ENCODE results near the gene FAM9B. TPM values are rescaled to one million over a fixed set of nuclear protein-coding genes. Genes with fewer than 3 reads are reported as not detected.

The FAM9B gene
- not detected in 2 replicates for total RNA-seq

DNA sequence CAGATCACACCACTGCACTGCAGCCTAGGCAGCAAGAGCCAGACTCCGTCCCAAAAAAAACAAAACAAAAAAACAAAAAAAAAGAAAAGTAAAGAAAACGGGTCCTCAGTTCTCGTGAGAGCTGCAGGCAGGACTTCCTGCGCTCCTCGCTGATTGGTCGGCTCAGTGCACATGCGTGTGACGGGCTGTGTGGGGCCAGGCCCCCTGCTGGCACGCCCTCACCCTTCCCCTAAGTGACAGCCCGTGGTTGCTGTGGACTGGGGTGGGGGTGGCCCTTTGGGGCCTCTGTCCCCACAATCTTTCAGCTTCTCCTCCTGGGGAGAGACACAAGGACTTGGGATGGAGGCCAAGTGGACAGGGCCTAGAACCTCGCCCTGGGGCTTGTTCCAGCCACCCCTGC, at the start of gene FAM9B:
TSS of gene FAM9B (minus strand) at position 139 of the 400 bp plus-strand sequence. CDS start 1,141 bp downstream, outside the sequence.
- Mint-ChIP-seq H3K4me3 (no peak within 1 kb of the TSS), H3K27me3 (ENCODE audit: insufficient read depth) (peaks cover 2% of the 10 kb centered on the region), H3K36me3 (ENCODE audit: low read depth) (no peaks in the 10 kb centered on the region), H3K27ac (no peak within 1 kb of the TSS), H3K4me1 (ENCODE audit: low read depth) (peaks cover 6% of the 10 kb centered on the region), H3K9me3 (no peaks in the 10 kb centered on the region)
- intact Hi-C loops (cut with micrococcal nuclease), result no loop called here
- DNase-seq (ENCODE audit: low spot score), result no peak

DNA sequence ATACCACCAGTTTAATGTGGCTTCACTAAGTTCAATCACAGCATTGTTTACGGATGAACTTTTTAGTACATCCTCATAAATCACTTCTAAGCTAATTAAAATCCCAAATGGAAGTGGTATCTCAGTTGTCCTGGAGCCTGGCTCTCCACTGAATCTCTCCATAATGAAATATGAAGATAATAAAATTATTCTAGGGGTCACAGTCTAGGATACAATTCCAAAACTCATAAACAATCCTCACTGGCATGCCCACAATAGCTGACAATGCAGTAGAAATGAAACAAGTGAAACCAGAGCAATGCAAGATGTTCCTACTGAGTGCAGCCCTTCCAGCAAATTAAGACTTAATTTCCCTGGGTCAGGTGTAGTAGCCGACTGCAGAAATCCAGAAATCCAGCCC, 47.3 kb upstream of the FAM9B start:
- DNase-seq (ENCODE audit: low spot score), result no peak
- Mint-ChIP-seq H3K36me3 (ENCODE audit: low read depth) (no peaks in the 10 kb centered on the region), H3K27me3 (ENCODE audit: insufficient read depth) (peaks cover 5% of the 10 kb centered on the region), H3K4me3 (no peak overlapping the region), H3K4me1 (ENCODE audit: low read depth) (no peaks in the 10 kb centered on the region), H3K27ac (no peak overlapping the region), H3K9me3 (peaks cover 11% of the 10 kb centered on the region)
- intact Hi-C loops (cut with micrococcal nuclease), result no loop called here

DNA sequence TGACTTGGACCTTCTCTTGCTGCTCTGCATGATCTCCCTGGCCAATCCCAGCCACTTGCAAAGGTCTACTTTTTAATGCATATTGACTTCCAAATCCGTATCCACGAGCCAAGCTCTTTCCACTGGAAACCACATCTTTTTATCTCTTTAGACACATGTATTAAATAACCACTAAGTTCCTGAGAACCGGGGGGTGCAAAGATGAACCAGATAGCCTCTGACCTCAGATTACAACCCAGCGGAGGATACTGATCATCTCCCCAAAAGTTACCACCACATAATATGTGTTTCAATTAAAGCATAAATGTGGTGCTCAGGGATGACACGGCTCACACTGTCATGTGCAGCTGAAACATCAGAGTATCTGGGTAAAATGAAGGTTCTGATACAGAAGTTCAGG, 40.4 kb upstream of the FAM9B start:
- H3K27me3 Mint-ChIP-seq (ENCODE audit: insufficient read depth), result peaks cover 3% of the 10 kb centered on the region
- H3K27ac Mint-ChIP-seq, result no peak overlapping the region
- no peak overlapping the region for H3K4me3 Mint-ChIP-seq
- no peaks in the 10 kb centered on the region for H3K36me3 Mint-ChIP-seq (ENCODE audit: low read depth)
- H3K9me3 Mint-ChIP-seq, result peaks cover 2% of the 10 kb centered on the region
- H3K4me1 Mint-ChIP-seq (ENCODE audit: low read depth), result no peaks in the 10 kb centered on the region
- intact Hi-C loops (cut with micrococcal nuclease), result no loop called here
- no peak for DNase-seq (ENCODE audit: low spot score)

DNA sequence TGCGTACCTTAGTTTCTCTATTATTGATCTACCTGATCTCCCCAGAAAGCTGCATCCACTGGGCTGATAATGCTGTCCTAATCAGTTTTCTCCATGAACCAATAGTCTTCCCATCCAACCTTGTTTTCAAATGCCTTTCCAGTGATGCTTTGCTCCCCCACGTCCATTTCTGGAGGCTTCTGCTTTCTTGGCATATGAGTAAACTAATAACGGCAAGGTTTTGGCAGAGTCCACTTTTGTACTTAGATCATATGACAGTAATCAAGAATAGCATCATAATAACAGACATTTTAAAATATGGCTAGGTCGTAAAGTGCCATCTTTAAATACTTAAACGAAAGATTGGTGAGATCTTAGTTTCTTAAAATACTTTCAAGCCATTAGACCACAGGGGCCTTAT, 38.4 kb upstream of the FAM9B start:
- no peak overlapping the region for H3K4me3 Mint-ChIP-seq
- no peak for DNase-seq (ENCODE audit: low spot score)
- H3K4me1 Mint-ChIP-seq (ENCODE audit: low read depth), result no peaks in the 10 kb centered on the region
- H3K36me3 Mint-ChIP-seq (ENCODE audit: low read depth), result no peaks in the 10 kb centered on the region
- intact Hi-C loops (cut with micrococcal nuclease), result no loop called here
- no peaks in the 10 kb centered on the region for H3K9me3 Mint-ChIP-seq
- H3K27me3 Mint-ChIP-seq (ENCODE audit: insufficient read depth), result peaks cover 6% of the 10 kb centered on the region
- no peak overlapping the region for H3K27ac Mint-ChIP-seq

DNA sequence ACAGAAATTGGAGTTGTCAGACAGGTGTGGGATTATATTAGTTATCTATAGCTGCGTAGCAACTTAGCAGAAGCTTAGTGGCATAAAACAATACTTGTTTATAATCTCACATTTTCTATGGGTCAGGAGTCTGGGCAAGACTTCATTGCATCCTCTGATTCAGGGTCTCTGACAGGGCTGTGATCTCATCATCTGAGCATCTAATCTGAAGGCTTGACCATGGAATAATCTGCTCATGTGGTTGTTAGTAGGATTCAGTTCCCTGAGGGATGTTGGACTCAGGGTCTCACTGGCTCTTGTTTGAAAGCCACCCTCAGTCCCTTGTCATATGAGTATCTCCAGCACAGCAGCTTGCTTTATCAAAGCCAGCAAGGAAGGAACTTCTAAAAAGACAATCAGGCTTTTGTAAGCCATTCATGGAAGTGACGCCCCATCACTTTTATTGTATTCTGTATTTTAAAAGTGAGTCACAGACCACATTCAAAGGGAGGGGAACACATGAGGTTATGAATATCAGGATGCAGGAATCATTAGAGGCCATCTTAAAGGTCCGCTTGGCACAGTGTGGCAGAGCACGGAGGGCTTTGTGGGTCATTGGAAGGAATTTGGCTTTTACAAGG, 37.2 kb upstream of the FAM9B start:
- Mint-ChIP-seq H3K27ac (no peak overlapping the region), H3K27me3 (ENCODE audit: insufficient read depth) (peaks cover 6% of the 10 kb centered on the region), H3K4me1 (ENCODE audit: low read depth) (no peaks in the 10 kb centered on the region), H3K4me3 (no peak overlapping the region), H3K36me3 (ENCODE audit: low read depth) (no peaks in the 10 kb centered on the region), H3K9me3 (no peaks in the 10 kb centered on the region)
- intact Hi-C loops (cut with micrococcal nuclease), result no loop called here
- DNase-seq (ENCODE audit: low spot score), result no peak

DNA sequence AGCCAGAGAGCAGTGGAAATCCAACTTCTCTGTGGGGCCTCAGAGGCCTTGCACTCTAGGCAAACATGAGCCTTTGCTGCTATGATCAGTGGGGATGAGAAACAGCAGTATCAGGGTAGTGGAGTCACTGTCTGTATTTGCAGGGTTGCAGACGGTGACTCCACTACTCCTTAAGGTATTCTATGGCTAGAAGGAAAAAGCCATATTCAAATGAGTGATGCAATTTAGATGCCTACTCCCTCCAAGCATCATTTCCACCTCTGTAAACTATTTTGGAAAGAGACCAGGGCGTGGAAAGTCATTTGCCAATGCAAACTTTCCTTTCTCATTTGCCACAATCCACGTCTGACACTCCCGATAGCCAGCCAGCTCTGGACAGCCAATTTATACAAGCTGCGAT, 35.6 kb upstream of the FAM9B start:
- H3K27ac Mint-ChIP-seq, result no peak overlapping the region
- DNase-seq (ENCODE audit: low spot score), result no peak
- no peak overlapping the region for H3K4me3 Mint-ChIP-seq
- H3K27me3 Mint-ChIP-seq (ENCODE audit: insufficient read depth), result peaks cover 8% of the 10 kb centered on the region
- H3K4me1 Mint-ChIP-seq (ENCODE audit: low read depth), result no peaks in the 10 kb centered on the region
- intact Hi-C loops (cut with micrococcal nuclease), result no loop called here
- H3K36me3 Mint-ChIP-seq (ENCODE audit: low read depth), result no peaks in the 10 kb centered on the region
- no peaks in the 10 kb centered on the region for H3K9me3 Mint-ChIP-seq

DNA sequence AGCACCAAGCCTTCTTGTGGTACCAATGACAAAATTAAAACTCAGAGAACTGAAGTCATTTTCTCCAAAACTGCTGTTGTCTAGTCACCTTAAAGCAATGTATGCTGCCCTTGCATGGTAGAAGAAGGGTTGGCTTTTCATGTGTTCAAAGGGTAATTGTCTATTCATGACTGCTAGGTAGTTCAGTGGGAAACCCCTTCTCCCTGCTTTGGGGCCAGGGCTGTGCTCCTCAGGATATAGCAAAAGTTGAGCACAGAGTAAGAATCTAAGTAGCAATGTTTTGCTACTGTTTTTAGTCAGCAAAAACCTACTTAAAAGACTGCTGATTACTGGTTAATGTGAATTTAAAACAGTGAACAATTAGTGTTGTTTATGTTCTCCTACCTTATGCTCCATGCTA, 30.8 kb upstream of the FAM9B start:
- no peaks in the 10 kb centered on the region for H3K4me1 Mint-ChIP-seq (ENCODE audit: low read depth)

DNA sequence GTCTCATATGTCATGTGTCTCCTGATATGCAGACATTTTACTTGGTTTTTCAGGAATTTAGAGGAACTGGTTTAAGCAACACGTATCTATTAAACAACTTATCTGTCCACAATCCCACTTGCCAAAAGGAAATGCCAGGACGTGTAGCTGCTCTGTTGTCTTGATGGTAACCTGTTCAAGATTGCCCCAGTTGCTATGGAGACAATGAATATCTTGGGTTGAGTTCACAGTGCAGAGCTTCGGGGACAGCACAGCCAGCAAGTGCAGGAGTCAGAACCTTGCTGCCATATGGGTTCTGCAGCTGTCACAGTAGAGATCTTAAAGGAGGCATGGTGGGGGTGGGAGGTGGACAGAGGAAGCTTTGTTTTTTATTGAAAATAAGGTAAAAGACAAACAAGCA, 28.7 kb upstream of the FAM9B start:
- DNase-seq (ENCODE audit: low spot score), result no peak
- Mint-ChIP-seq H3K9me3 (no peaks in the 10 kb centered on the region), H3K36me3 (ENCODE audit: low read depth) (no peaks in the 10 kb centered on the region), H3K27ac (no peak overlapping the region), H3K4me1 (ENCODE audit: low read depth) (no peaks in the 10 kb centered on the region), H3K27me3 (ENCODE audit: insufficient read depth) (peaks cover 7% of the 10 kb centered on the region), H3K4me3 (no peak overlapping the region)
- intact Hi-C loops (cut with micrococcal nuclease), result no loop called here

More for the DNA sequence above, 30.8 kb upstream of the FAM9B start:
- H3K27me3 Mint-ChIP-seq (ENCODE audit: insufficient read depth), result peaks cover 4% of the 10 kb centered on the region
- intact Hi-C loops (cut with micrococcal nuclease), result no loop called here
- H3K9me3 Mint-ChIP-seq, result no peaks in the 10 kb centered on the region
- DNase-seq (ENCODE audit: low spot score), result no peak
- H3K27ac Mint-ChIP-seq, result no peak overlapping the region
- no peaks in the 10 kb centered on the region for H3K36me3 Mint-ChIP-seq (ENCODE audit: low read depth)
- H3K4me3 Mint-ChIP-seq, result no peak overlapping the region

DNA sequence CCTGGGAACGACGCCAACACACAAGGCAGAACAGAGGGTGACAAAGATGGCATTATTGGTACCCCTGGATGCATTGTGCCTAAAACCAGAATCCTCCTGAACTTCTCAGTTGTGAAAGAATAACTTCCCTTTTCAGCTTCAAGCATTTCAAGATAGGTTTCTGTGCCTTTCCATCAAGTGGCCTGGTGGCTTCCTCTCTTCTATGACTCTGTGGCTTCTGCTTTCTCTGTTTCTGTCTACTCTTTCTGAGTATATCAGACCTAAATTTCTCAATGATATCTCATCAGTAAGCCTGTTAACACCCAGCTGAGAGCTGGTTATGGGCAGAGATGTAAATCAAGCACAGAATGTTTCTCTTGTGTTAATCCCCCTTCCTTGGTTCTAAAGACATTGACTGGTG, 21.4 kb upstream of the FAM9B start:
- Mint-ChIP-seq H3K4me1 (ENCODE audit: low read depth) (peaks cover 11% of the 10 kb centered on the region), H3K27me3 (ENCODE audit: insufficient read depth) (peaks cover 5% of the 10 kb centered on the region), H3K36me3 (ENCODE audit: low read depth) (no peaks in the 10 kb centered on the region), H3K4me3 (no peak overlapping the region), H3K27ac (no peak overlapping the region), H3K9me3 (no peaks in the 10 kb centered on the region)
- DNase-seq (ENCODE audit: low spot score), result no peak
- intact Hi-C loops (cut with micrococcal nuclease), result no loop called here

DNA sequence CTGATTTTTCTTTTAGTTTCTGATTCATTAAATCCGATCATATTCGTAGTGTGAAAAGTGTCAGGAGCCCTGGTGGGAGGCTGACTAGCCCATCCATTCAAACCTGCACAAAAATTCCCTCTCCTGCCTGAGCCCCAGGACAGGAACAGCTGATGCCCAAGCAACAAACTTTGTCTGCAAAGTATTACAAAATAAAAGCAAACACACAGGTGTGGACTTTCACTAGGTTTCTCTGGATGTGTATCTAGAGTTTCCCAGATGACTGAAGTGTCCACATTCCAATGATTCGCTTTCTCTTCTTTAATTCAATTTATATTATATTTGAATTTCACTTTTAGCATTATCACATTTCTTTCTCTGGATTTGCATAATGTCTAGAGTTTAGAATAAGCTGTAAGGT, 18.2 kb upstream of the FAM9B start:
- peaks cover 11% of the 10 kb centered on the region for H3K4me1 Mint-ChIP-seq (ENCODE audit: low read depth)
- no peaks in the 10 kb centered on the region for H3K27me3 Mint-ChIP-seq (ENCODE audit: insufficient read depth)
- no peak overlapping the region for H3K27ac Mint-ChIP-seq
- H3K9me3 Mint-ChIP-seq, result no peaks in the 10 kb centered on the region
- H3K4me3 Mint-ChIP-seq, result no peak overlapping the region
- no peaks in the 10 kb centered on the region for H3K36me3 Mint-ChIP-seq (ENCODE audit: low read depth)
- no peak for DNase-seq (ENCODE audit: low spot score)
- intact Hi-C loops (cut with micrococcal nuclease), result no loop called here

DNA sequence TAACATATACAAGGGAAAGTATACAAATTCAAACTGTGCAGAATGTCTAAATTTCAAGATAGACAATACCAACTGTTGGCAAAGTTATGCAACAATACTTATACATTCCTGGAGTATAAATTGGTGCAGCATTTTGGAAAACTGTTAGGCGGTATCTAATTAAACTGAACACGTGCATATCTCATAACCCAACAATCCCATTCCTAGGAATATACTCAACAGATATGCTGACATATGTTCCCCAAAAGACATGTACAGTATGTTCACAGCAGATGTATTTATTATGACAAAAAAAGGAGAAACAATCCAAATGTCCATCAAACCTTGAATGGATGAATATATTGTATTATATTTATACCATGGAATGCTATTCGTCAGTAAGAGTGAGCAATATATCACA, 16.4 kb upstream of the FAM9B start:
- no peak overlapping the region for H3K4me3 Mint-ChIP-seq
- no peak for DNase-seq (ENCODE audit: low spot score)
- H3K27me3 Mint-ChIP-seq (ENCODE audit: insufficient read depth), result no peaks in the 10 kb centered on the region
- no peaks in the 10 kb centered on the region for H3K36me3 Mint-ChIP-seq (ENCODE audit: low read depth)
- H3K9me3 Mint-ChIP-seq, result no peaks in the 10 kb centered on the region
- intact Hi-C loops (cut with micrococcal nuclease), result no loop called here
- no peak overlapping the region for H3K27ac Mint-ChIP-seq
- H3K4me1 Mint-ChIP-seq (ENCODE audit: low read depth), result peaks cover 5% of the 10 kb centered on the region

DNA sequence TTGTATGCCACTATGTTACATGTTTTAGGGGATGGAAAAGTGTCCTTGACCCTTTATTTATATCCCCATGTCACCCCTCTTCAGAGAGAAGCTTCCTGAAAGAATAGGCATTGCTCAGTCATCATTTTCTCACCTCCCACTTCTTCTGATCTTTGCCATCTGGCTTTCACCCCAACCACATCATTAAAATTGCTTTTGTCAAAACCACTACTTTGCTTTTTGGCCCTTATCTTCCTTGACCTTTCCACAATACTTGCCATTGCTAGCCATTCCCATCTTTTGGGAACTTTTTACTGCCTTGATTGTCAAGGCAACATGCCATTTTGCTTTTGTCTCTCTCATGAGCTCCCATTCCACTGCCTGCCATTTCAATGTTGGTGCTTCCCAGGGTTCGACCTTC, 14.9 kb upstream of the FAM9B start:
- Mint-ChIP-seq H3K27me3 (ENCODE audit: insufficient read depth) (no peaks in the 10 kb centered on the region), H3K9me3 (no peaks in the 10 kb centered on the region), H3K27ac (no peak overlapping the region), H3K36me3 (ENCODE audit: low read depth) (no peaks in the 10 kb centered on the region), H3K4me1 (ENCODE audit: low read depth) (no peaks in the 10 kb centered on the region), H3K4me3 (no peak overlapping the region)
- DNase-seq (ENCODE audit: low spot score), result no peak
- intact Hi-C loops (cut with micrococcal nuclease), result no loop called here

DNA sequence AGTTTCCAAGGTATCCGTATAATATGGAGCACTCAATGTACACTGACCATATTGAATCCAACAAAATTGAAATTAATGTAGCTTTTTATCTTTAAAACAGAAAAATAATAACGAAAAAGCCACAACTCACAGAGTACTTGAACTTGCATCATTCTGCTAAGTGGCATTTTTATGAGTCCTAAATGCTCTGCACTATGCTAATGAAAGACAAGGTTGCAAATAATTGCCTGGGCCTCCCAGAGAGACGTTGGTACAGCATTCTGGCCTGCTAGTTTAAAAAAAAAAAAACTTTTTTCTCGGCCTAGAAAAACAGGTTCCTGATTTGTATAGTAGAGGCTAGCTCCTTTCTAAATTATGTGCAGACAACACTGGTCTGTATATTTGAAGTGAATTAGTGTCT, 4.3 kb upstream of the FAM9B start:
- no peaks in the 10 kb centered on the region for H3K36me3 Mint-ChIP-seq (ENCODE audit: low read depth)
- no peak for DNase-seq (ENCODE audit: low spot score)
- H3K27ac Mint-ChIP-seq, result no peak overlapping the region
- no peaks in the 10 kb centered on the region for H3K9me3 Mint-ChIP-seq
- H3K27me3 Mint-ChIP-seq (ENCODE audit: insufficient read depth), result peaks cover 2% of the 10 kb centered on the region
- intact Hi-C loops (cut with micrococcal nuclease), result no loop called here
- no peak overlapping the region for H3K4me3 Mint-ChIP-seq
- peaks cover 6% of the 10 kb centered on the region for H3K4me1 Mint-ChIP-seq (ENCODE audit: low read depth)

DNA sequence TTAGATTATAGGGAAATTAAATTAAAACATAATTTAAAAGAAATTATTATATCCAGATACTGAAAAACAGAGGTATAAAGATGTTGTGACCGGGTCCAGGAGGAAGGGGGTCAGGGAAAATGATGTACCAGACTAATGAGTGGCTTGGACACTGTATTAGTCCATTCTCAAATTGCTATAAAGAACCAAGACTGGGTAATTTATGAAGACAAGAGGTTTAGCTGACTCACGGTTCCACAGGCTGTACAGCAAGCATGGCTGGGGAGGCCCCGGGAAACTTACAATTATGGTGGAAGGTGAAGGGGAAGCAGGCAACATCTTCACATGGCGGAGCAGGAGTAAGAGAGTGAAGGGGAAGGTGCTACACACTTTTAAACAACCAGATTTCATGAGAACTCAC, 3.4 kb upstream of the FAM9B start:
- no peak overlapping the region for H3K27ac Mint-ChIP-seq
- no peak overlapping the region for H3K4me3 Mint-ChIP-seq
- no peaks in the 10 kb centered on the region for H3K36me3 Mint-ChIP-seq (ENCODE audit: low read depth)
- peaks cover 2% of the 10 kb centered on the region for H3K27me3 Mint-ChIP-seq (ENCODE audit: insufficient read depth)
- H3K4me1 Mint-ChIP-seq (ENCODE audit: low read depth), result peaks cover 6% of the 10 kb centered on the region
- no peaks in the 10 kb centered on the region for H3K9me3 Mint-ChIP-seq
- no peak for DNase-seq (ENCODE audit: low spot score)
- intact Hi-C loops (cut with micrococcal nuclease), result no loop called here
